Stimulated activated CD8-positive, alpha-beta memory T cell treated with anti-CD3 and anti-CD28 coated beads, Interleukin-4, amount 100 ng/mL, for 4 hours (primary cell): ENCODE data around the gene SMOC1.

Source experiments
- DNase-seq, 2 donors: peaks; one replicate each; pipeline ENCODE4 v3.0.0-alpha.2; 2020; ENCODE audit warnings: low read depth in 2 of 2, low spot score in 1 of 2

Gene SMOC1

GRCh38 chr14:69879175-69880043, at the start of gene SMOC1:
TSS of gene SMOC1 (plus strand) at chr14:69879416. CDS start at chr14:69879679, 263 bp downstream.
- no peak for DNase-seq

- DNase-seq = no peak
Measured at GRCh38 chr14:69838881-69839416, 40.3 kb upstream of the SMOC1 start.

GRCh38 chr14:69839661-69840060, 39.6 kb upstream of the SMOC1 start:
- DNase-seq = no peak

GRCh38 chr14:69841656-69842055, 37.6 kb upstream of the SMOC1 start:
- no peak for DNase-seq

GRCh38 chr14:69842686-69843420, 36.4 kb upstream of the SMOC1 start:
- DNase-seq = no peak

- no peak for DNase-seq
Measured at GRCh38 chr14:69844171-69844570, 35.0 kb upstream of the SMOC1 start.

- no peak for DNase-seq
Measured at GRCh38 chr14:69845050-69845581, 34.1 kb upstream of the SMOC1 start.

GRCh38 chr14:69845787-69846186, 33.4 kb upstream of the SMOC1 start:
- no peak for DNase-seq

GRCh38 chr14:69848156-69848555, 31.1 kb upstream of the SMOC1 start:
- DNase-seq = no peak

GRCh38 chr14:69848903-69849391, 30.3 kb upstream of the SMOC1 start:
- no peak for DNase-seq

GRCh38 chr14:69850086-69850735, 29.0 kb upstream of the SMOC1 start:
- DNase-seq = no peak

GRCh38 chr14:69850736-69851112, 28.5 kb upstream of the SMOC1 start:
- no peak for DNase-seq

GRCh38 chr14:69852531-69853321, 26.5 kb upstream of the SMOC1 start:
- DNase-seq = no peak

GRCh38 chr14:69853774-69854173, 25.4 kb upstream of the SMOC1 start:
- DNase-seq = no peak

- DNase-seq = no peak
Measured at GRCh38 chr14:69854598-69854997, 24.6 kb upstream of the SMOC1 start.

GRCh38 chr14:69855180-69855832, 23.9 kb upstream of the SMOC1 start:
- no peak for DNase-seq

GRCh38 chr14:69858801-69859200, 20.4 kb upstream of the SMOC1 start:
- DNase-seq = no peak

- no peak for DNase-seq
Measured at GRCh38 chr14:69859591-69859990, 19.6 kb upstream of the SMOC1 start.

- no peak for DNase-seq
Measured at GRCh38 chr14:69860221-69860620, 19.0 kb upstream of the SMOC1 start.

- DNase-seq = no peak
Measured at GRCh38 chr14:69861025-69861569, 18.1 kb upstream of the SMOC1 start.
